RWPE2 (cell line): ENCODE data around the gene SLC1A3.
A peak's percentile ranks its signal among the peaks of the same experiment; 100 is the strongest.

ENCODE experiments used
- ATAC-seq: fragments of 200-7000 bp; cut with Tn5 transposase; 3 replicates; pipeline ENCODE4 v1.9.1; 2021; ENCODE audit warnings: low read depth
- DNase-seq: peaks from one replicate; pipeline ENCODE4 v3.0.0-alpha.2; 2020; ENCODE audit warnings: low spot score
- H3K27ac ChIP-seq: fragments of 450-650 bp; 2 replicates; pipeline ENCODE4 v1.5.1; 2017; ENCODE audit warnings: mild to moderate bottlenecking; ENCODE audit not compliant: poor library complexity, severe bottlenecking
- H3K27me3 ChIP-seq: fragments of 250-450 bp; sonication (Bioruptor Pico); 2 replicates; pipeline ENCODE4 v1.5.1; 2021; ENCODE audit warnings: mild to moderate bottlenecking, moderate library complexity; ENCODE audit not compliant: insufficient read depth, poor library complexity, severe bottlenecking
- H3K36me3 ChIP-seq: fragments of 250-450 bp; sonication (Bioruptor Pico); 2 replicates; pipeline ENCODE4 v1.5.1; 2020; ENCODE audit warnings: low read depth, mild to moderate bottlenecking, moderate library complexity
- H3K4me1 ChIP-seq: fragments of 250-450 bp; sonication (Bioruptor Pico); 2 replicates; pipeline ENCODE4 v1.5.1; 2021; ENCODE audit warnings: mild to moderate bottlenecking, moderate library complexity; ENCODE audit not compliant: insufficient read depth, poor library complexity, severe bottlenecking
- H3K4me3 ChIP-seq: fragments of 250-450 bp; sonication (Bioruptor Pico); 2 replicates; pipeline ENCODE4 v1.5.1; 2021; ENCODE audit warnings: mild to moderate bottlenecking, moderate library complexity; ENCODE audit not compliant: severe bottlenecking
- H3K9me3 ChIP-seq: fragments of 250-450 bp; sonication (Bioruptor Pico); 2 replicates; pipeline ENCODE4 v1.5.1; 2021; ENCODE audit warnings: mild to moderate bottlenecking, moderate library complexity; ENCODE audit not compliant: severe bottlenecking
- CTCF ChIP-seq: fragments of 450-650 bp; IDR thresholded peaks from one replicate; pipeline ENCODE4 v1.5.1; 2017; ENCODE audit warnings: mild to moderate bottlenecking, moderate library complexity; ENCODE audit not compliant: poor library complexity, severe bottlenecking

SLC1A3 gene

GRCh38 chr5:36692791-36693763 is 86.7 kb downstream of the SLC1A3 start:
- ATAC-seq (peak; percentile 62), DNase-seq (peak; percentile 78)
- Histone ChIP-seq H3K36me3 (no peaks in the 10 kb centered on the region), H3K27ac (no peak overlapping the region), H3K27me3 (no peaks in the 10 kb centered on the region), H3K4me3 (no peak overlapping the region), H3K9me3 (no peaks in the 10 kb centered on the region), H3K4me1 (peaks cover 7% of the 10 kb centered on the region)
- TF ChIP-seq CTCF = peak; percentile 97

GRCh38 chr5:36694351-36694750 is 87.9 kb downstream of the SLC1A3 start:
- Histone ChIP-seq H3K9me3 (no peaks in the 10 kb centered on the region), H3K27ac (no peak overlapping the region), H3K27me3 (no peaks in the 10 kb centered on the region), H3K36me3 (no peaks in the 10 kb centered on the region), H3K4me1 (peaks cover 7% of the 10 kb centered on the region), H3K4me3 (no peak overlapping the region)
- DNase-seq (no peak), ATAC-seq (no peak)
- TF ChIP-seq CTCF = no peak

GRCh38 chr5:36696059-36696673 is 89.8 kb downstream of the SLC1A3 start:
- Histone ChIP-seq H3K4me1 (peaks cover under 1% of the 10 kb centered on the region), H3K27ac (no peak overlapping the region), H3K4me3 (no peak overlapping the region), H3K36me3 (no peaks in the 10 kb centered on the region), H3K27me3 (no peaks in the 10 kb centered on the region), H3K9me3 (no peaks in the 10 kb centered on the region)
- no peak for DNase-seq
- peak; percentile 81 for ATAC-seq
- TF ChIP-seq CTCF = peak; percentile 96

- no peak for DNase-seq
- H3K4me1 ChIP-seq = no peaks in the 10 kb centered on the region
- no peaks in the 10 kb centered on the region for H3K9me3 ChIP-seq
- no peaks in the 10 kb centered on the region for H3K36me3 ChIP-seq
- no peaks in the 10 kb centered on the region for H3K27me3 ChIP-seq
- no peak overlapping the region for H3K4me3 ChIP-seq
- TF ChIP-seq CTCF = no peak
- H3K27ac ChIP-seq = no peak overlapping the region
- no peak for ATAC-seq
Observed at GRCh38 chr5:36698031-36698430, 91.6 kb downstream of the SLC1A3 start.
